HG03060 (cell line): Measurements from ENCODE around the gene KCNN1.
A peak's percentile ranks its signal among the peaks of the same experiment; 100 is the strongest.

ENCODE experiments used
- ATAC-seq: cut with Tn5 transposase; IDR thresholded peaks from one replicate; pipeline ENCODE4 v1.9.1; 2021; ENCODE audit warnings: low read depth, moderate number of reproducible peaks; ENCODE audit not compliant: unreplicated experiment

The KCNN1 gene

GRCh38 chr19:17946965-17947784, 19.7 kb upstream of the KCNN1 start:
- ATAC-seq = peak; percentile 23

- ATAC-seq = peak; percentile 25
Observed at GRCh38 chr19:17947815-17948513, 18.9 kb upstream of the KCNN1 start.

- no peak for ATAC-seq
Observed at GRCh38 chr19:17948514-17948900, 18.4 kb upstream of the KCNN1 start.

- no peak for ATAC-seq
Observed at GRCh38 chr19:17948931-17949930, 17.7 kb upstream of the KCNN1 start.

- no peak for ATAC-seq
Observed at GRCh38 chr19:17949956-17950309, 17.0 kb upstream of the KCNN1 start.

- ATAC-seq = no peak
Observed at GRCh38 chr19:17950310-17951156, 16.4 kb upstream of the KCNN1 start.

- ATAC-seq = no peak
Observed at GRCh38 chr19:17951157-17951989, 15.5 kb upstream of the KCNN1 start.

- no peak for ATAC-seq
Observed at GRCh38 chr19:17951990-17952976, 14.6 kb upstream of the KCNN1 start.

- no peak for ATAC-seq
Observed at GRCh38 chr19:17953316-17953801, 13.5 kb upstream of the KCNN1 start.

- ATAC-seq = no peak
Observed at GRCh38 chr19:17953869-17954268, 13.0 kb upstream of the KCNN1 start.

GRCh38 chr19:17954401-17954800, 12.5 kb upstream of the KCNN1 start:
- ATAC-seq = no peak

GRCh38 chr19:17957149-17957849, 9.6 kb upstream of the KCNN1 start:
- no peak for ATAC-seq

- ATAC-seq = no peak
Observed at GRCh38 chr19:17957885-17958284, 9.0 kb upstream of the KCNN1 start.

- ATAC-seq = no peak
Observed at GRCh38 chr19:17963936-17964691, 2.8 kb upstream of the KCNN1 start.

GRCh38 chr19:17965370-17966128, 1.4 kb upstream of the KCNN1 start:
- no peak for ATAC-seq

- ATAC-seq = no peak
Observed at GRCh38 chr19:17966129-17966483, 801 bp upstream of the KCNN1 start.
